GM23338 (cell line): Measurements from ENCODE around the gene ANKFN1. TPM values are rescaled to one million over a fixed set of nuclear protein-coding genes. Genes with fewer than 3 reads are reported as not detected.

ENCODE experiments used
- ATAC-seq: fragments of 200-7000 bp; cut with Tn5 transposase; 3 replicates; pipeline ENCODE4 v1.9.1; 2020
- DNase-seq: peaks from one replicate; pipeline ENCODE4 v3.0.0-alpha.2; 2015; ENCODE audit warnings: low spot score
- H2AFZ ChIP-seq: fragments of 200-600 bp; sonication (generic); 2 replicates; pipeline ENCODE4 v1.8.0; 2016; ENCODE audit warnings: antibody characterized with exemption, mild to moderate bottlenecking, moderate library complexity
- H3F3A ChIP-seq: fragments of 200-600 bp; sonication (generic); replicated peaks from 2 replicates; pipeline ENCODE4 v1.8.0; 2017; ENCODE audit warnings: antibody characterized with exemption, mixed run types, low read depth
- H3K27ac ChIP-seq: fragments of 200-600 bp; sonication (generic); 2 replicates; pipeline ENCODE4 v1.6.1; 2016; ENCODE audit warnings: low read depth
- H3K27me3 ChIP-seq: fragments of 200-600 bp; sonication (generic); 2 replicates; pipeline ENCODE4 v1.8.0; 2016; ENCODE audit warnings: mild to moderate bottlenecking, mixed run types, moderate library complexity; ENCODE audit not compliant: insufficient read depth
- H3K36me3 ChIP-seq: fragments of 200-600 bp; sonication (generic); 2 replicates; pipeline ENCODE4 v1.8.0; 2016; ENCODE audit warnings: mild to moderate bottlenecking; ENCODE audit not compliant: insufficient read depth
- H3K4me1 ChIP-seq: fragments of 200-600 bp; sonication (generic); 2 replicates; pipeline ENCODE4 v1.8.0; 2016; ENCODE audit warnings: mild to moderate bottlenecking, moderate library complexity; ENCODE audit not compliant: insufficient read depth
- H3K4me2 ChIP-seq: fragments of 200-600 bp; sonication (generic); 2 replicates; pipeline ENCODE4 v1.7.1; 2017; ENCODE audit warnings: mixed run types
- H3K4me3 ChIP-seq: fragments of 200-600 bp; sonication (generic); 2 replicates; pipeline ENCODE4 v1.6.1; 2016; ENCODE audit warnings: mixed run types
- H3K79me2 ChIP-seq: fragments of 200-600 bp; sonication (generic); replicated peaks from 2 replicates; pipeline ENCODE4 v1.8.0; 2017; ENCODE audit warnings: mild to moderate bottlenecking; ENCODE audit not compliant: insufficient read depth
- H3K9me2 ChIP-seq: fragments of 200-600 bp; sonication (generic); 2 replicates; pipeline ENCODE4 v1.8.0; 2017; ENCODE audit not compliant: insufficient read depth
- H4K20me1 ChIP-seq: fragments of 200-600 bp; sonication (generic); replicated peaks from 2 replicates; pipeline ENCODE4 v1.8.0; 2017; ENCODE audit warnings: mild to moderate bottlenecking; ENCODE audit not compliant: insufficient read depth
- H3K27ac Mint-ChIP-seq: 2 replicates; pipeline ENCODE4 v1.8.0; 2020; ENCODE audit warnings: inconsistent platforms, mild to moderate bottlenecking, moderate library complexity, mixed read lengths
- H3K27me3 Mint-ChIP-seq: 3 replicates; pipeline ENCODE4 v1.8.0; 2022; ENCODE audit warnings: low read depth, mild to moderate bottlenecking, moderate library complexity, mixed read lengths, inconsistent platforms; ENCODE audit not compliant: insufficient read depth, poor library complexity
- H3K36me3 Mint-ChIP-seq: 3 replicates; pipeline ENCODE4 v1.8.0; 2021; ENCODE audit warnings: low read depth, mild to moderate bottlenecking, inconsistent platforms, moderate library complexity, mixed read lengths
- H3K4me1 Mint-ChIP-seq: 3 replicates; pipeline ENCODE4 v1.8.0; 2020; ENCODE audit warnings: mild to moderate bottlenecking, inconsistent platforms, mixed read lengths
- H3K4me3 Mint-ChIP-seq: 3 replicates; pipeline ENCODE4 v1.8.0; 2021; ENCODE audit warnings: moderate library complexity, mild to moderate bottlenecking, inconsistent platforms, mixed read lengths
- H3K9me3 Mint-ChIP-seq: 3 replicates; pipeline ENCODE4 v1.8.0; 2020; ENCODE audit warnings: moderate library complexity, mild to moderate bottlenecking, inconsistent platforms, mixed read lengths
- EZH2 ChIP-seq: fragments of 200-600 bp; sonication (generic); IDR thresholded peaks from one replicate; pipeline ENCODE4 v1.8.0; 2017; ENCODE audit warnings: antibody characterized with exemption, mild to moderate bottlenecking, low read depth; ENCODE audit not compliant: unreplicated experiment
- REST ChIP-seq: IDR thresholded peaks from one replicate; pipeline ENCODE4 v1.6.1; 2018; ENCODE audit warnings: antibody characterized with exemption; ENCODE audit not compliant: unreplicated experiment
- STAT1 ChIP-seq: IDR thresholded peaks from one replicate; pipeline ENCODE4 v1.6.1; 2016; ENCODE audit warnings: antibody characterized with exemption; ENCODE audit not compliant: unreplicated experiment
- ZNF114 ChIP-seq: fragments of 250-450 bp; sonication (Bioruptor Pico); IDR thresholded peaks from 2 replicates; pipeline ENCODE4 v1.5.0; 2020; ENCODE audit warnings: mild to moderate bottlenecking, moderate library complexity
- polyA plus RNA-seq: library from polyadenylated mRNA; unstranded; fragments of >200 nt; fragmentation: Nextera tagmentation; extraction: Ambion mirVana; gene quantifications from 2 replicates; pipeline ENCODE4 v1.2.1, GENCODE V29; 2016
- total RNA-seq: library from RNA; depleted of rRNA; stranded (reverse); fragments of >200 nt; shearing (Covaris generic); gene quantifications from 2 replicates; pipeline ENCODE4 v1.2.3, GENCODE V29; 2014
- TF ChIP-seq, protein P1 (sequence below): fragments of 250-450 bp; sonication (Bioruptor Pico); IDR thresholded peaks from 2 replicates; pipeline ENCODE4 v1.5.0; 2020; ENCODE audit warnings: mild to moderate bottlenecking, moderate library complexity

The ANKFN1 gene
- total and polyA plus RNA-seq, 2 experiments from 2014 or later = not detected

- TF ChIP-seq, protein P1, sequence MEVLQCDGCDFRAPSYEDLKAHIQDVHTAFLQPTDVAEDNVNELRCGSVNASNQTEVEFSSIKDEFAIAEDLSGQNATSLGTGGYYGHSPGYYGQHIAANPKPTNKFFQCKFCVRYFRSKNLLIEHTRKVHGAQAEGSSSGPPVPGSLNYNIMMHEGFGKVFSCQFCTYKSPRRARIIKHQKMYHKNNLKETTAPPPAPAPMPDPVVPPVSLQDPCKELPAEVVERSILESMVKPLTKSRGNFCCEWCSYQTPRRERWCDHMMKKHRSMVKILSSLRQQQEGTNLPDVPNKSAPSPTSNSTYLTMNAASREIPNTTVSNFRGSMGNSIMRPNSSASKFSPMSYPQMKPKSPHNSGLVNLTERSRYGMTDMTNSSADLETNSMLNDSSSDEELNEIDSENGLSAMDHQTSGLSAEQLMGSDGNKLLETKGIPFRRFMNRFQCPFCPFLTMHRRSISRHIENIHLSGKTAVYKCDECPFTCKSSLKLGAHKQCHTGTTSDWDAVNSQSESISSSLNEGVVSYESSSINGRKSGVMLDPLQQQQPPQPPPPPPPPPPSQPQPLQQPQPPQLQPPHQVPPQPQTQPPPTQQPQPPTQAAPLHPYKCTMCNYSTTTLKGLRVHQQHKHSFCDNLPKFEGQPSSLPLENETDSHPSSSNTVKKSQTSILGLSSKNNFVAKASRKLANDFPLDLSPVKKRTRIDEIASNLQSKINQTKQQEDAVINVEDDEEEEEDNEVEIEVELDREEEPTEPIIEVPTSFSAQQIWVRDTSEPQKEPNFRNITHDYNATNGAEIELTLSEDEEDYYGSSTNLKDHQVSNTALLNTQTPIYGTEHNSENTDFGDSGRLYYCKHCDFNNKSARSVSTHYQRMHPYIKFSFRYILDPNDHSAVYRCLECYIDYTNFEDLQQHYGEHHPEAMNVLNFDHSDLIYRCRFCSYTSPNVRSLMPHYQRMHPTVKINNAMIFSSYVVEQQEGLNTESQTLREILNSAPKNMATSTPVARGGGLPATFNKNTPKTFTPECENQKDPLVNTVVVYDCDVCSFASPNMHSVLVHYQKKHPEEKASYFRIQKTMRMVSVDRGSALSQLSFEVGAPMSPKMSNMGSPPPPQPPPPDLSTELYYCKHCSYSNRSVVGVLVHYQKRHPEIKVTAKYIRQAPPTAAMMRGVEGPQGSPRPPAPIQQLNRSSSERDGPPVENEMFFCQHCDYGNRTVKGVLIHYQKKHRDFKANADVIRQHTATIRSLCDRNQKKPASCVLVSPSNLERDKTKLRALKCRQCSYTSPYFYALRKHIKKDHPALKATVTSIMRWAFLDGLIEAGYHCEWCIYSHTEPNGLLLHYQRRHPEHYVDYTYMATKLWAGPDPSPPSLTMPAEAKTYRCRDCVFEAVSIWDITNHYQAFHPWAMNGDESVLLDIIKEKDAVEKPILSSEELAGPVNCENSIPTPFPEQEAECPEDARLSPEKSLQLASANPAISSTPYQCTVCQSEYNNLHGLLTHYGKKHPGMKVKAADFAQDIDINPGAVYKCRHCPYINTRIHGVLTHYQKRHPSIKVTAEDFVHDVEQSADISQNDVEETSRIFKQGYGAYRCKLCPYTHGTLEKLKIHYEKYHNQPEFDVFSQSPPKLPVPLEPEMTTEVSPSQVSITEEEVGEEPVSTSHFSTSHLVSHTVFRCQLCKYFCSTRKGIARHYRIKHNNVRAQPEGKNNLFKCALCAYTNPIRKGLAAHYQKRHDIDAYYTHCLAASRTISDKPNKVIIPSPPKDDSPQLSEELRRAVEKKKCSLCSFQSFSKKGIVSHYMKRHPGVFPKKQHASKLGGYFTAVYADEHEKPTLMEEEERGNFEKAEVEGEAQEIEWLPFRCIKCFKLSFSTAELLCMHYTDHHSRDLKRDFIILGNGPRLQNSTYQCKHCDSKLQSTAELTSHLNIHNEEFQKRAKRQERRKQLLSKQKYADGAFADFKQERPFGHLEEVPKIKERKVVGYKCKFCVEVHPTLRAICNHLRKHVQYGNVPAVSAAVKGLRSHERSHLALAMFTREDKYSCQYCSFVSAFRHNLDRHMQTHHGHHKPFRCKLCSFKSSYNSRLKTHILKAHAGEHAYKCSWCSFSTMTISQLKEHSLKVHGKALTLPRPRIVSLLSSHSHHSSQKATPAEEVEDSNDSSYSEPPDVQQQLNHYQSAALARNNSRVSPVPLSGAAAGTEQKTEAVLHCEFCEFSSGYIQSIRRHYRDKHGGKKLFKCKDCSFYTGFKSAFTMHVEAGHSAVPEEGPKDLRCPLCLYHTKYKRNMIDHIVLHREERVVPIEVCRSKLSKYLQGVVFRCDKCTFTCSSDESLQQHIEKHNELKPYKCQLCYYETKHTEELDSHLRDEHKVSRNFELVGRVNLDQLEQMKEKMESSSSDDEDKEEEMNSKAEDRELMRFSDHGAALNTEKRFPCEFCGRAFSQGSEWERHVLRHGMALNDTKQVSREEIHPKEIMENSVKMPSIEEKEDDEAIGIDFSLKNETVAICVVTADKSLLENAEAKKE = no peak
- TF ChIP-seq ZNF114 (CRISPR knock-in tag) (no peak), EZH2 (no peak)
Observed at GRCh38 chr17:56514264-56514663, 361.0 kb downstream of the ANKFN1 start (continued).

- no peak overlapping the region for H3K4me3 Mint-ChIP-seq
- H3K36me3 Mint-ChIP-seq = no peaks in the 10 kb centered on the region
- no peaks in the 10 kb centered on the region for H3F3A ChIP-seq
- H3K4me2 ChIP-seq = no peak overlapping the region
- no peaks in the 10 kb centered on the region for H3K9me3 Mint-ChIP-seq
- no peaks in the 10 kb centered on the region for H3K4me1 ChIP-seq
- DNase-seq (no peak), ATAC-seq (no peak)
- H3K4me3 ChIP-seq = no peak overlapping the region
- H3K9me2 ChIP-seq = no peaks in the 10 kb centered on the region
- H3K27me3 ChIP-seq = no peaks in the 10 kb centered on the region
- H3K27me3 Mint-ChIP-seq = peaks cover 2% of the 10 kb centered on the region
- H3K27ac Mint-ChIP-seq = no peak overlapping the region
- H3K79me2 ChIP-seq = no peaks in the 10 kb centered on the region
- H2AFZ ChIP-seq = no peak overlapping the region
- H4K20me1 ChIP-seq = no peaks in the 10 kb centered on the region
- H3K36me3 ChIP-seq = no peaks in the 10 kb centered on the region
- H3K27ac ChIP-seq = no peak overlapping the region
- no peaks in the 10 kb centered on the region for H3K4me1 Mint-ChIP-seq
- TF ChIP-seq ZNF114 (CRISPR knock-in tag) (no peak), STAT1 (no peak), EZH2 (no peak), REST (no peak)
- TF ChIP-seq, protein P1 = no peak
Observed at GRCh38 chr17:56514899-56515298, 361.6 kb downstream of the ANKFN1 start.
